Skin epidermis (tissue), 12 donors: ENCODE data around the gene ME3.
A peak's percentile ranks its signal among the peaks of the same experiment; 100 is the strongest.

ENCODE experiments used
- H3K27ac ChIP-seq, 21 experiments: fragments of 200-600 bp; sonication (generic) in 11 of 21; one replicate each; pipeline ENCODE4 v1.5.0; 2020; ENCODE audit warnings: mild to moderate bottlenecking in 3 of 21, inconsistent platforms in 2 of 21, moderate library complexity in 2 of 21
- H3K4me3 ChIP-seq, 7 experiments: fragments of 200-600 bp; sonication (generic) in 2 of 7; one replicate each; pipeline ENCODE4 v1.5.0; 2020; ENCODE audit warnings: inconsistent platforms in 2 of 7, mild to moderate bottlenecking in 2 of 7, moderate library complexity in 1 of 7

The ME3 gene

GRCh38 chr11:86459682-86460460 is 212.5 kb downstream of the ME3 start:
- H3K27ac ChIP-seq: peak overlapping the region in 16 of 21 experiments; percentile 4 to 81 (median 46)

GRCh38 chr11:86459002-86459385 is 213.4 kb downstream of the ME3 start:
- Histone ChIP-seq H3K4me3 (no peak overlapping the region), H3K27ac (peak overlapping the region in 15 of 21 experiments; percentile 1 to 81 (median 48))

More at GRCh38 chr11:86459682-86460460, 212.5 kb downstream of the ME3 start:
- H3K4me3 ChIP-seq: no peak overlapping the region

GRCh38 chr11:86458294-86459001 is 214.0 kb downstream of the ME3 start:
- peak overlapping the region in 17 of 21 experiments; percentile 1 to 81 (median 45) for H3K27ac ChIP-seq

GRCh38 chr11:86456075-86456939 is 216.1 kb downstream of the ME3 start:
- Histone ChIP-seq H3K27ac (peak overlapping the region in 5 of 21 experiments; percentile 3 to 81 (median 28)), H3K4me3 (no peak overlapping the region)

More at GRCh38 chr11:86458294-86459001, 214.0 kb downstream of the ME3 start:
- no peak overlapping the region for H3K4me3 ChIP-seq

- Histone ChIP-seq H3K27ac (no peak overlapping the region), H3K4me3 (no peak overlapping the region)
These were observed 219.0 kb downstream of the ME3 start for GRCh38 chr11:86453290-86454030.

- H3K4me3 ChIP-seq: no peak overlapping the region
- no peak overlapping the region for H3K27ac ChIP-seq
These were observed 222.3 kb downstream of the ME3 start for GRCh38 chr11:86449993-86450629.

- Histone ChIP-seq H3K4me3 (no peak overlapping the region), H3K27ac (no peak overlapping the region)
These were observed 224.5 kb downstream of the ME3 start for GRCh38 chr11:86447763-86448480.

GRCh38 chr11:86446924-86447285 is 225.5 kb downstream of the ME3 start:
- no peak overlapping the region for H3K27ac ChIP-seq
- H3K4me3 ChIP-seq: no peak overlapping the region

GRCh38 chr11:86446163-86446923 is 226.1 kb downstream of the ME3 start:
- H3K27ac ChIP-seq: no peak overlapping the region
- no peak overlapping the region for H3K4me3 ChIP-seq

- Histone ChIP-seq H3K4me3 (no peak overlapping the region), H3K27ac (no peak overlapping the region)
These were observed 227.4 kb downstream of the ME3 start for GRCh38 chr11:86444981-86445380.

GRCh38 chr11:86443415-86443814 is 229.0 kb downstream of the ME3 start:
- no peak overlapping the region for H3K4me3 ChIP-seq
- peak overlapping the region in 6 of 21 experiments; percentile 6 to 51 (median 40) for H3K27ac ChIP-seq

- Histone ChIP-seq H3K4me3 (no peak overlapping the region), H3K27ac (peak overlapping the region in 5 of 21 experiments; percentile 6 to 51 (median 41))
These were observed 229.6 kb downstream of the ME3 start for GRCh38 chr11:86442827-86443226.

- H3K4me3 ChIP-seq: no peak overlapping the region
- peak overlapping the region in 4 of 21 experiments; percentile 35 to 81 (median 44) for H3K27ac ChIP-seq
These were observed 230.0 kb downstream of the ME3 start for GRCh38 chr11:86442420-86442819.

GRCh38 chr11:86440843-86441242 is 231.6 kb downstream of the ME3 start:
- Histone ChIP-seq H3K4me3 (no peak overlapping the region), H3K27ac (peak overlapping the region in 8 of 21 experiments; percentile 18 to 81 (median 44))

- Histone ChIP-seq H3K4me3 (no peak overlapping the region), H3K27ac (peak overlapping the region in 8 of 21 experiments; percentile 16 to 81 (median 44))
These were observed 232.1 kb downstream of the ME3 start for GRCh38 chr11:86440305-86440716.

- Histone ChIP-seq H3K4me3 (no peak overlapping the region), H3K27ac (no peak overlapping the region)
These were observed 233.7 kb downstream of the ME3 start for GRCh38 chr11:86438685-86439084.

GRCh38 chr11:86435711-86436110 is 236.7 kb downstream of the ME3 start:
- Histone ChIP-seq H3K27ac (no peak overlapping the region), H3K4me3 (no peak overlapping the region)
